ENCODE data around the gene AGRP. TPM values are rescaled to one million over a fixed set of nuclear protein-coding genes. Genes with fewer than 3 reads are reported as not detected.

The AGRP gene
- total and polyA plus RNA-seq, 8 donors = 0.18 to 1.9 (median 0.37) TPM; not detected in 1

DNA sequence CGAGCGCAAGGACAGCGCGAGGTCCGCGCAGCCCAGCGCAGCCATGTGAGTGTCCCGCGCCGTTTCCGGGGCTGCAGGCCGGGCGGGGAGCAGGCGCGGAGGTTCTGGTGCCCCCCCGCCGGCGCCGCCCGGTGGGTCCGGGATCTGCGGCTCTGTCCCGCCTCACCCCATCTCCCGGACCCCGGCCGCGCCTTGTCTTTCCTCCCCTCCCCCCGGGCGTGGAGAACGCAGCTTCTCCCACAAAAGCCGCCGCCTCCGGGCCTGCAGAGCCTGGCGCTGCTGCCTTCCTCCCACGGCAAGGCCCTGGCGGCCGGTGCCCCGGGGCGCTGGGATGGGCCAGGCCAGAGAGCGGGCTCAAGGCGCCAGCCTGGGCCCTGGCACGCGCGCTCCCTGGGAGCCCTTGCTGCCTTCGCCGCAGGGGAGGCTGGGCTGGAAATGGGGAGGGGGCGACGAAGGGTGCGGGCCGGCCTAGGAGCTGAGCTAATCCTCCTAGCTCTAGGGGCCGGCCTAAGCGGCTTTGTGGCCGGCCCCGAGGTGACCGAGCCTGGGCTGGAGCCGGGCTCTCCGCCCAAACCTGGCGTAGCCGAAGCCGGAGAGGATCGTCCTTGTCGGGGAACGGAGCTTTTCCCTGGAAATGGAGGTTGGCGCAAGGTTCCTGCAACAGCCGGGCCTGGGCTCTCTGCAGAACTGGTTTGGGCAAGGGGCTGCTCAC is 45.7 kb upstream of the AGRP start:
- intact Hi-C loops (cut with DNase I) = no loop called here
- H3K4me3 ChIP-seq = peak overlapping the region; percentile 91 to 97
- H3K27me3 ChIP-seq = no peaks in the 10 kb centered on the region
- TF ChIP-seq, protein P1, sequence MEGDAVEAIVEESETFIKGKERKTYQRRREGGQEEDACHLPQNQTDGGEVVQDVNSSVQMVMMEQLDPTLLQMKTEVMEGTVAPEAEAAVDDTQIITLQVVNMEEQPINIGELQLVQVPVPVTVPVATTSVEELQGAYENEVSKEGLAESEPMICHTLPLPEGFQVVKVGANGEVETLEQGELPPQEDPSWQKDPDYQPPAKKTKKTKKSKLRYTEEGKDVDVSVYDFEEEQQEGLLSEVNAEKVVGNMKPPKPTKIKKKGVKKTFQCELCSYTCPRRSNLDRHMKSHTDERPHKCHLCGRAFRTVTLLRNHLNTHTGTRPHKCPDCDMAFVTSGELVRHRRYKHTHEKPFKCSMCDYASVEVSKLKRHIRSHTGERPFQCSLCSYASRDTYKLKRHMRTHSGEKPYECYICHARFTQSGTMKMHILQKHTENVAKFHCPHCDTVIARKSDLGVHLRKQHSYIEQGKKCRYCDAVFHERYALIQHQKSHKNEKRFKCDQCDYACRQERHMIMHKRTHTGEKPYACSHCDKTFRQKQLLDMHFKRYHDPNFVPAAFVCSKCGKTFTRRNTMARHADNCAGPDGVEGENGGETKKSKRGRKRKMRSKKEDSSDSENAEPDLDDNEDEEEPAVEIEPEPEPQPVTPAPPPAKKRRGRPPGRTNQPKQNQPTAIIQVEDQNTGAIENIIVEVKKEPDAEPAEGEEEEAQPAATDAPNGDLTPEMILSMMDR (IDR thresholded peaks at IDR 0.05) = no peak
- ATAC-seq = peak; percentile 38
- H3K27ac ChIP-seq = peak overlapping the region; percentile 90 to 91
- peak in 3 of 4 donors; percentile 36 to 92 (median 42) for DNase-seq
- no peaks in the 10 kb centered on the region for H3K36me3 ChIP-seq
- peaks cover 6 to 55% of the 10 kb centered on the region in 2 donors for H3K4me1 ChIP-seq
- H3K9me3 ChIP-seq = no peaks in the 10 kb centered on the region

DNA sequence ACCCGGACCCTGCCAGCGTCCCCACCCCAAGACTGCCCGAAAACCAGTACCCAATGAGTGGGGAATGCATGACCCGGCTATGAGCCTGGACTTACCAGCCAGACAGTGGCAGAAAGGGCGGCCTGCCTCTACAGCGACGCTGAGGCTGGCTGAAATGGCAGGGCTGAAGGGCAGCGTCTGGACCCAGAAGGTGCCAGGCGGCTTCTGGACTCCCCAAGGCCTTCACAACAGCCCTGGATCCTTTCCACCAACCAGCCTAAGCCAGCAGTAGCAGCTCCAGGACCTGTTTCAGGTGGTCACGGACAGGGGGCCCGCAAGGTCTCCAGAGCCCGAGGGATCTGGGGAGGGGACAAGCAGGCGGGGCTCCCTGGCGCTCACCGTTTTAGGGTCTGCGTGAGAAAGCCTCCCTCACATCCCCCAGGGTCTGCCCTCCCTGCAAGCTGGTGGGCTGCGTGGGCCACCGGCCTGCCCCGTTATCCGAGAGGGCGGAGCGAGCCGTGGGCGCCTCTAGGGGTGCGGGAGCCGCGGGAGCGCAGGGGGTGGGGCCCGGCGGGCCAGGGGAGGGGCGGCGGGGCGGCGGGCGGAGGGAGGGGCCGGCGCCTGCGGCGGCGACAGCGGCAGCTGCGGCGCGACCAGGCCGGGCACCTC is 45.0 kb upstream of the AGRP start, which contains the start of gene RIPOR1:
Gene RIPOR1 (plus strand): TSS at position 608 of the 648 bp plus-strand sequence. CDS start 9,618 bp downstream, outside the sequence.
- Histone ChIP-seq H3K4me1 (peaks cover 6 to 52% of the 10 kb centered on the region in 2 donors), H3K9me3 (no peaks in the 10 kb centered on the region), H3K27ac (peak within 1 kb of the TSS; percentile 90 to 91), H3K27me3 (no peaks in the 10 kb centered on the region), H3K36me3 (no peaks in the 10 kb centered on the region), H3K4me3 (peak within 1 kb of the TSS; percentile 91 to 97)
- ATAC-seq (peak; percentile 60), DNase-seq (peak in 2 of 4 donors; percentile 56 to 58)
- intact Hi-C loops (cut with DNase I) = no loop called here
- TF ChIP-seq, protein P1 (IDR thresholded peaks at IDR 0.05) = no peak

DNA sequence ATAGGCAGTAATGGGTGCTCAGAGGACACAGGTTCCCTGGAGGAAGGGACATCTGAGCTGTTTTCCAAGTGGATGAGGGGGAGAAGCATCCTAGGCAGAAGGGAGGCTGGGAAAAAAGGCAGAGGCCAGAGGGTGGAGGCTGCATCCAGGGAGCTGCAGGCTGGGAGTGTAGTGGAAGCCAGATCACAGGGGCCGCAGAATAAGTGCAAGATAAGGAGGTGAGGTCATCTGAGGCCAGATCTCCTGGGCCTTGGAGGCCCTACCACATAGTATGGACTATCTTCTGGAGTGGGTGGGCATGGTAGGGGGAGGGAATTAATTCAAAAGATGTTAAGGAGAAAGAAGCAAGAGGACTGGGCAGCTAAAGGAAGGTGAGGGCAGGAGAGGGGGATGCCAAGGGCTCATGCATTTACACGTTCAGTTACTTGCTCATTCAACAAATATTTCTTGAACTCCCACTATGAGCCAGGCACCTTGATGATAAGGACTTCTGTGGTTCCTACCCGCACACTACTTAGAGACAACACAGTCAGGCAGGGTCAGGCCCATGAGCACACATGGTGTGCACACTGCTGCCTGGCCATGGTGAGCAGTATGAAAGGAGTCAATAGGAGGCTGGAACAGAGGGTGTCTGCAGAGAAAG is 42.9 kb upstream of the AGRP start:
- Histone ChIP-seq H3K36me3 (no peaks in the 10 kb centered on the region), H3K27ac (no peak overlapping the region), H3K4me1 (peaks cover 6 to 45% of the 10 kb centered on the region in 2 donors), H3K9me3 (no peaks in the 10 kb centered on the region), H3K27me3 (no peaks in the 10 kb centered on the region), H3K4me3 (no peak overlapping the region)
- ATAC-seq = no peak
- no peak for DNase-seq
- intact Hi-C loops (cut with DNase I) = no loop called here
- TF ChIP-seq, protein P1 (IDR thresholded peaks at IDR 0.05) = no peak

DNA sequence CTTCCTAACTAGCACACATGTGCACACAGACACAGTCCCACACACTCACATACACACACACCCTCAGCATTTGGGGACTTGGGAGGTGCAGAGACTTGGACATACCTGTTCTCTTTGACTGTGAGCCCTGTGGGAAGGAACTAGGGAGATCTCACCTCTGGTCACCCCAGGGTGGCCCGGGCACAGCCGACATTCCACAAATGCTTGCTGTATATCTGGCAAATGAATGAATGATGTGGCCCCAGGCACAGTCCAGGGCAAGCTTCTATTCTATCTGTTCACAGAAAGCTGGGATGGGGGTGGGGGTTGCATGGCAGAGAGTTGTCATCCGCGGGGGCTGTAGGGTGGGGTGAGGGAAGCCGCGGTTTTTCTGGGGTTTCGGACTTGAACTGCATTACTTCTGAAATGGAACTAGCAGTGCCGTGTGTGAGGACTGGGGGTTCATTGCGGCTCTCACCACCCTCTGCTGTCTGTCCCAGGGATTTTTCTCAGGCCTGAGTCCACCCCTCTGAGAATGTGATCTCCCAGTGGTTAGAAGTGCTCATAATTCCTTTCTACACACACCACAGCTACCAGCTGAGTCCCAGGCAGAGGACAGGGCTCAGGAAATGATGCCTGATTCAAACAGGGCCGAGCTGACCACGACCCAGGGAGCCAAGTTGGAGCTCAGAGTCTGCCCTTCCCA is 42.0 kb upstream of the AGRP start:
- intact Hi-C loops (cut with DNase I) = no loop called here
- ATAC-seq = no peak
- H3K36me3 ChIP-seq = no peaks in the 10 kb centered on the region
- TF ChIP-seq, protein P1 (IDR thresholded peaks at IDR 0.05) = no peak
- H3K4me1 ChIP-seq = peaks cover 0 to 43% of the 10 kb centered on the region in 2 donors
- no peaks in the 10 kb centered on the region for H3K27me3 ChIP-seq
- H3K27ac ChIP-seq = no peak overlapping the region
- no peaks in the 10 kb centered on the region for H3K9me3 ChIP-seq
- DNase-seq = no peak
- H3K4me3 ChIP-seq = no peak overlapping the region
